Gastroesophageal sphincter (tissue), 4 donors: ENCODE data around the gene FAM78B. TPM values are rescaled to one million over a fixed set of nuclear protein-coding genes. Genes with fewer than 3 reads are reported as not detected.

ENCODE experiments used
- ATAC-seq: fragments of 150-250 bp; one replicate; pipeline ENCODE4 v1.9.1; 2016; ENCODE audit warnings: mild to moderate bottlenecking, moderate library complexity
- H3K27ac ChIP-seq, 4 donors: fragments of 200-600 bp; sonication (generic) in 3 of 4; 1 replicate in 3 of 4; 2 replicates in 1 of 4; pipeline ENCODE4 v1.5.1; 2016 to 2019
- H3K27me3 ChIP-seq: fragments of 200-600 bp; sonication (generic); one replicate; pipeline ENCODE4 v1.5.1; 2019
- H3K36me3 ChIP-seq, 2 donors: fragments of 200-600 bp; sonication (generic); one replicate each; pipeline ENCODE4 v1.5.1; 2019; ENCODE audit warnings: control low read depth in 1 of 2
- H3K4me1 ChIP-seq, 3 donors: fragments of 200-600 bp; sonication (generic); 1 replicate in 2 of 3; 2 replicates in 1 of 3; pipeline ENCODE4 v1.5.1; 2016 to 2019; ENCODE audit warnings: control low read depth in 2 of 3
- H3K4me3 ChIP-seq, 2 donors: fragments of 200-600 bp; sonication (generic); one replicate each; pipeline ENCODE4 v1.5.1; 2019; ENCODE audit warnings: mild to moderate bottlenecking in 1 of 2, moderate library complexity in 1 of 2
- H3K9me3 ChIP-seq, 3 donors: fragments of 200-600 bp; sonication (generic); one replicate each; pipeline ENCODE4 v1.5.1; 2017 to 2019; ENCODE audit warnings: control low read depth in 2 of 3
- CTCF ChIP-seq, 4 experiments: fragments of 200-600 bp in 2 of 4; fragments of 450-650 bp in 2 of 4; sonication (generic) in 1 of 4; IDR thresholded peaks; one replicate each; pipeline ENCODE4 v1.5.1; 2017 to 2019; ENCODE audit warnings: antibody characterized with exemption in 4 of 4, mild to moderate bottlenecking in 2 of 4, moderate library complexity in 2 of 4
- EP300 ChIP-seq: sonication (generic); formaldehyde crosslinking; IDR thresholded peaks from one replicate; pipeline ENCODE4 v1.6.1; 2017; ENCODE audit warnings: antibody characterized with exemption, mild to moderate bottlenecking
- POLR2A ChIP-seq, 2 donors: fragments of 450-650 bp; IDR thresholded peaks; one replicate each; pipeline ENCODE4 v1.6.1; 2017; ENCODE audit warnings: antibody characterized with exemption in 2 of 2, mild to moderate bottlenecking in 2 of 2, moderate library complexity in 1 of 2
- POLR2AphosphoS5 ChIP-seq: sonication (generic); formaldehyde crosslinking; IDR thresholded peaks from one replicate; pipeline ENCODE4 v1.6.1; 2017; ENCODE audit warnings: antibody characterized with exemption
- WGBS, 2 donors: methylation state at CpG; one replicate each; pipeline ENCODE4 v1.1.5; 2018; ENCODE audit warnings: low coverage in 1 of 2; 5-methylcytosine and 5-hydroxymethylcytosine counted together
- total RNA-seq, 4 donors: library from RNA; depleted of rRNA; stranded (reverse); fragments of >200 nt; gene quantifications; one replicate each; pipeline ENCODE4 v1.1.0, GENCODE V29; 2016

The FAM78B gene
- total RNA-seq, 4 donors from 2014 or later, result 0.82 to 2.1 (median 1.2) TPM

- Histone ChIP-seq H3K27me3 (no peaks in the 10 kb centered on the region), H3K27ac (no peak overlapping the region), H3K9me3 (no peaks in the 10 kb centered on the region), H3K36me3 (no peaks in the 10 kb centered on the region), H3K4me3 (no peak overlapping the region), H3K4me1 (peaks cover 0 to 13% (median 4%) of the 10 kb centered on the region in 3 donors)
- no peak for ATAC-seq
- no peak for TF ChIP-seq POLR2A (IDR thresholded peaks at IDR 0.05)
- no peak for TF ChIP-seq CTCF (IDR thresholded peaks at IDR 0.05)
- no peak for TF ChIP-seq EP300
- no peak for TF ChIP-seq POLR2AphosphoS5
- WGBS, 2 donors, result 36 to 80% methylated on average over 1 to 2 of the region's 2 CpGs
Measured at GRCh38 chr1:166083887-166084286, 82.9 kb downstream of the FAM78B start.

- no peak for ATAC-seq
Measured at GRCh38 chr1:166082601-166083000, 84.2 kb downstream of the FAM78B start.

GRCh38 chr1:166080967-166081870, 85.6 kb downstream of the FAM78B start:
- H3K9me3 ChIP-seq, result no peaks in the 10 kb centered on the region
- peak overlapping the region in 1 of 4 donors; percentile 42 for H3K27ac ChIP-seq
- TF ChIP-seq EP300, result no peak
- TF ChIP-seq POLR2A (IDR thresholded peaks at IDR 0.05), result no peak
- no peak for TF ChIP-seq POLR2AphosphoS5
- no peak for TF ChIP-seq CTCF (IDR thresholded peaks at IDR 0.05)
- H3K4me3 ChIP-seq, result no peak overlapping the region
- ATAC-seq, result no peak
- H3K36me3 ChIP-seq, result no peaks in the 10 kb centered on the region
- H3K27me3 ChIP-seq, result no peaks in the 10 kb centered on the region
- H3K4me1 ChIP-seq, result peaks cover 0 to 13% (median 4%) of the 10 kb centered on the region in 3 donors
- 61 to 70% methylated on average over 2 to 9 of the region's 14 CpGs for WGBS, 2 donors

More at GRCh38 chr1:166082601-166083000, 84.2 kb downstream of the FAM78B start:
- no peak for TF ChIP-seq POLR2AphosphoS5
- TF ChIP-seq CTCF (IDR thresholded peaks at IDR 0.05), result no peak
- TF ChIP-seq EP300, result no peak
- no peak for TF ChIP-seq POLR2A (IDR thresholded peaks at IDR 0.05)
- Histone ChIP-seq H3K27ac (no peak overlapping the region), H3K36me3 (no peaks in the 10 kb centered on the region), H3K27me3 (no peaks in the 10 kb centered on the region), H3K9me3 (no peaks in the 10 kb centered on the region), H3K4me1 (peaks cover 0 to 13% (median 4%) of the 10 kb centered on the region in 3 donors), H3K4me3 (no peak overlapping the region)
- WGBS, 2 donors, result 80 to 81% methylated on average over 1 to 3 of the region's 5 CpGs

- no peak overlapping the region for H3K4me3 ChIP-seq
Measured at GRCh38 chr1:166080277-166080966, 86.4 kb downstream of the FAM78B start.

More at GRCh38 chr1:166080277-166080966, 86.4 kb downstream of the FAM78B start:
- TF ChIP-seq POLR2A (IDR thresholded peaks at IDR 0.05), result no peak
- TF ChIP-seq EP300, result no peak
- TF ChIP-seq POLR2AphosphoS5, result no peak
- TF ChIP-seq CTCF (IDR thresholded peaks at IDR 0.05), result no peak
- H3K27ac ChIP-seq, result peak overlapping the region in 1 of 4 donors; percentile 42
- H3K9me3 ChIP-seq, result no peaks in the 10 kb centered on the region
- no peaks in the 10 kb centered on the region for H3K27me3 ChIP-seq
- 35 to 73% methylated on average over 4 to 7 of the region's 9 CpGs for WGBS, 2 donors
- no peak for ATAC-seq
- no peaks in the 10 kb centered on the region for H3K36me3 ChIP-seq
- H3K4me1 ChIP-seq, result peaks cover 0 to 13% (median 4%) of the 10 kb centered on the region in 3 donors
